Osteocyte (in vitro differentiated cells): ENCODE results near the gene FOXK1. TPM values are rescaled to one million over a fixed set of nuclear protein-coding genes. Genes with fewer than 3 reads are reported as not detected.
A peak's percentile ranks its signal among the peaks of the same experiment; 100 is the strongest.

Experiments
- DNase-seq: peaks from one replicate; pipeline ENCODE4 v3.0.0; 2021; ENCODE audit warnings: mixed read lengths; ENCODE audit not compliant: unreplicated experiment; ENCODE audit errors: extremely low spot score
- H3K27ac Mint-ChIP-seq: one replicate; pipeline ENCODE4 v1.8.0; 2021; ENCODE audit warnings: mild to moderate bottlenecking, mixed read lengths; ENCODE audit not compliant: unreplicated experiment
- H3K27me3 Mint-ChIP-seq: one replicate; pipeline ENCODE4 v1.8.0; 2021; ENCODE audit warnings: mixed read lengths; ENCODE audit not compliant: unreplicated experiment
- H3K36me3 Mint-ChIP-seq: one replicate; pipeline ENCODE4 v1.8.0; 2021; ENCODE audit warnings: mixed read lengths; ENCODE audit not compliant: unreplicated experiment
- H3K4me1 Mint-ChIP-seq: one replicate; pipeline ENCODE4 v1.8.0; 2021; ENCODE audit warnings: mixed read lengths; ENCODE audit not compliant: unreplicated experiment
- H3K4me3 Mint-ChIP-seq: one replicate; pipeline ENCODE4 v1.8.0; 2021; ENCODE audit warnings: mild to moderate bottlenecking, moderate library complexity, mixed read lengths; ENCODE audit not compliant: unreplicated experiment
- H3K9me3 Mint-ChIP-seq: one replicate; pipeline ENCODE4 v1.8.0; 2021; ENCODE audit warnings: mixed read lengths; ENCODE audit not compliant: unreplicated experiment
- total RNA-seq: library from RNA; stranded (reverse); gene quantifications from 2 replicates; pipeline ENCODE4 v1.2.1, GENCODE V29; 2021
- TF ChIP-seq, protein P1 (sequence below): fragments of 200-600 bp; sonication (generic); IDR thresholded peaks from 2 replicates; pipeline ENCODE4 v1.5.0; 2021; ENCODE audit warnings: antibody characterized with exemption, mild to moderate bottlenecking, moderate library complexity

The FOXK1 gene
- total RNA-seq, 1 donor from 2014 or later, result 56.2 TPM

DNA sequence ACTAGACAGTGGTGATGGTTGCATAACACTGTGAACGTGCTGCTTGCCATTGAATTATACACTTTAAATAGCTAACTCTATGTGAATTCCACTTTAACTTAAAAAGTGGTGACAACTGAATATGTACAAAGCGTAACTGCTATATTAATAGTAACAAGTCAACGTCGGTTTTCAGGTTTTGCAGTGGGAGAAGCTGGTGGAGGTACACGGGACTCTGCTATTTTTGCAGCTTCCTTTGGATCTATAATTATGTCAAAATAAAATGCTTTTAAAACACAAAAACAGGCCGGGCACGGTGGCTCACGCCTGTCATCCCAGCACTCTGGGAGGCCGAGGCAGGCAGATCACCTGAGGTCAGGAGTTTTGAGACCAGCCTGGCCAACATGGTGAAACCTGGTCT, 114.4 kb downstream of the FOXK1 start:
- H3K4me1 Mint-ChIP-seq, result peaks cover 2% of the 10 kb centered on the region
- no peak overlapping the region for H3K4me3 Mint-ChIP-seq
- H3K27me3 Mint-ChIP-seq, result no peaks in the 10 kb centered on the region
- H3K36me3 Mint-ChIP-seq, result peaks cover 8% of the 10 kb centered on the region
- no peak for DNase-seq
- H3K9me3 Mint-ChIP-seq, result no peaks in the 10 kb centered on the region
- TF ChIP-seq, protein P1, sequence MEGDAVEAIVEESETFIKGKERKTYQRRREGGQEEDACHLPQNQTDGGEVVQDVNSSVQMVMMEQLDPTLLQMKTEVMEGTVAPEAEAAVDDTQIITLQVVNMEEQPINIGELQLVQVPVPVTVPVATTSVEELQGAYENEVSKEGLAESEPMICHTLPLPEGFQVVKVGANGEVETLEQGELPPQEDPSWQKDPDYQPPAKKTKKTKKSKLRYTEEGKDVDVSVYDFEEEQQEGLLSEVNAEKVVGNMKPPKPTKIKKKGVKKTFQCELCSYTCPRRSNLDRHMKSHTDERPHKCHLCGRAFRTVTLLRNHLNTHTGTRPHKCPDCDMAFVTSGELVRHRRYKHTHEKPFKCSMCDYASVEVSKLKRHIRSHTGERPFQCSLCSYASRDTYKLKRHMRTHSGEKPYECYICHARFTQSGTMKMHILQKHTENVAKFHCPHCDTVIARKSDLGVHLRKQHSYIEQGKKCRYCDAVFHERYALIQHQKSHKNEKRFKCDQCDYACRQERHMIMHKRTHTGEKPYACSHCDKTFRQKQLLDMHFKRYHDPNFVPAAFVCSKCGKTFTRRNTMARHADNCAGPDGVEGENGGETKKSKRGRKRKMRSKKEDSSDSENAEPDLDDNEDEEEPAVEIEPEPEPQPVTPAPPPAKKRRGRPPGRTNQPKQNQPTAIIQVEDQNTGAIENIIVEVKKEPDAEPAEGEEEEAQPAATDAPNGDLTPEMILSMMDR, result no peak
- no peak overlapping the region for H3K27ac Mint-ChIP-seq

DNA sequence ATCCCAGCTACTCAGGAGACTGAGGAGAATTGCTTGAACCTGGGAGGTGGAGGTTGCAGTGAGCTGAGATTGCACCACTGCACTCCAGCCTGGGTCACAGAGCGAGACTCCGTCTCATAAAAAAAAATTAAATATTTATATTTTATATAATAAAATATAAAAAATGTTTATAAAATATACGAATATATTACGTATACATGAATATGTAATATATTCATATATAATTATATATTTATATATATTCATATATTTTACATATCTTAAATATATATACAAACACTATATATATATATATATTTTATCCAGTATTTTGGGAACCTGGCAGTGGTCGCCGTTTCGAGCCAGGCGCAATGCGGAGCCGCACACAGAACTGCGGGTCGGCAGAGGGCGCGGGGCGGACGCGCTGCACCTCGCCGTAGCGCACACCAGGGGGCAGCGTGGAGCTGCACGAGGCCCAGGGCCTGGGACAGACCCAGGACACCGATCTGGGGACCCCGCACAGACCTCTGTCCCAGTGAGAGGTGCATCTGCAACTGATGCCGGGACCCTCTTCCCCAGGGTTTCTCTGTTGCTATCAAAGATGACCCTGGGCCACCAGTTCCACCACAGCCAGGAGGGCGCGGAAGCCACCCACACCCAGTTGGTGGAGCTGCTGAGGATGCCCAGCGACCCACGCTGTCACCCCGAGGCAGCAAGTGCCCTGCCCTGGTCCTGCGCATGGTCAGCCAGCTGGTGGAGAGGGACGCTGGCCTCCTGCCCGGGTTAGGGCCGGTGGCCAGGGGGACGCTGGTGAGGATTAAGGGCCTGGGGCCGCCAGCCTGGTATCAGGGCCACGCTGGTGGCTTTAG, 116.0 kb downstream of the FOXK1 start:
- no peak for DNase-seq

DNA sequence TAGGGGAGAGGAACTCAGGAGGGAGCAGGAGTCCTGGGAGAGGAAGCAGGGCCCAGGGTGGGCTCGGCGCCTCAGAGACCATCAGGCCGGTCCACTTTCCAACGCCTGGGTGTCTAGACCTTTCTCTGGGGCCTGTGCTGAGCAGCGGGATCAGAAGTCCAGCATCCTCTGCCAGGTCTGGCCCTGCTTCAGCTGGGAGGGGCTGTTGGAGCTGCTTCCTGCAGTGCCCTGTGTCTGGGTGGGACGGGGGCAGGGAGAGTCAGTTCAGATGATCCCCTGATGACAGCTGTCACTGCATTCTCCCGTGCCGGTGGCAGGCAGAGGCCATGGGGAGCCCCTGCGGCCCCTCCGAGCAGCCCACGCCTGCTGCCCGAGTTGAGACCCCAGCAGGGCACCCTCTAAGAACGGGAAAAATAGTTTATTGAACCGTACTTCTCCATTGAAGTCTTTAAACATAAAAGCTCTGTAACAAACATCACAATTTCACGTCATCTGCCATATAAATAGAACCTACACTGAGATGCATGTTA, 116.7 kb downstream of the FOXK1 start:
- DNase-seq, result no peak

More for the DNA sequence above, 116.0 kb downstream of the FOXK1 start:
- Mint-ChIP-seq H3K36me3 (peaks cover 4% of the 10 kb centered on the region), H3K9me3 (no peaks in the 10 kb centered on the region), H3K27me3 (no peaks in the 10 kb centered on the region), H3K4me1 (no peaks in the 10 kb centered on the region), H3K4me3 (no peak overlapping the region), H3K27ac (no peak overlapping the region)
- TF ChIP-seq, protein P1, result peak; percentile 95

DNA sequence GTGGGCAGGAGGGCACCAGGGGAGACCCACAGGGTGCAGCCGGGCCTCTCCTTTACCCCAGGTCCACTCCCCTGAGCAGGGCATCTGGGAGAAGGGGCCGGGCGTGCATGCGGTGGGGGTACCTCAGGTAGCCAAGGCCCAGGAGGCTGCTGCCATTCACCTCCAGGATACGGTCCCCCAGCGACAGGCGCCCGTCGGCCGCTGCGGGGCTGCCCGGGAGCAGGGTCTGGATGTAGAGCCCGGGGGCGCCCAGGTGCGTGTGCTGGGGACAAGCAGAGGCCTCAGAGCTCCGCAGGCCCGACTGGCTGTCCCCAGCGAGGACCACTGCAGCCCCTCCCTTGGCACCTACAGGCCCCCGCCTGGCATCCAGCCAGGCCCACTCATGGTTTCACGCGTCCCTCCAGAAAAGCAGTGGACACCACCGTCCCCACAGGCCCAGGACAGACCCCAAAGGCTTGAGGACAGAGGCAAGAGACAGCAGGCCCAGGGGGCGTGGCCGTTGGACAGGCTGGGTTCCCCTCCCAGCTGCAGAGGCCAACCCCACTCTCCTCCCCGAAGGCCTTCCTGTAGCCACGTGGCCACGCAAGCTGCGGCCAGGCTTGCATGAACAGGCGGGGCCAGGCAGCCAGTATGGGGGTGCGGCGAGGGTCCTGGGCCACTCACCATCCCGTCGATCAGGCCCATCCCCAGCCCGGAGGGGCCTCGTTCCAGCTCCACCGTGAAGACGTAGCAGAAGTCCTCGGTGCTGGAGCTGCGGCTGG, 117.6 kb downstream of the FOXK1 start:
- Mint-ChIP-seq H3K36me3 (no peaks in the 10 kb centered on the region), H3K4me3 (no peak overlapping the region), H3K4me1 (no peaks in the 10 kb centered on the region), H3K9me3 (no peaks in the 10 kb centered on the region), H3K27ac (no peak overlapping the region), H3K27me3 (no peaks in the 10 kb centered on the region)
- no peak for DNase-seq
- TF ChIP-seq, protein P1, result no peak

More for the DNA sequence above, 116.7 kb downstream of the FOXK1 start:
- Mint-ChIP-seq H3K27me3 (no peaks in the 10 kb centered on the region), H3K9me3 (no peaks in the 10 kb centered on the region), H3K27ac (no peak overlapping the region), H3K4me3 (no peak overlapping the region), H3K36me3 (peaks cover 4% of the 10 kb centered on the region), H3K4me1 (no peaks in the 10 kb centered on the region)
- TF ChIP-seq, protein P1, result no peak

DNA sequence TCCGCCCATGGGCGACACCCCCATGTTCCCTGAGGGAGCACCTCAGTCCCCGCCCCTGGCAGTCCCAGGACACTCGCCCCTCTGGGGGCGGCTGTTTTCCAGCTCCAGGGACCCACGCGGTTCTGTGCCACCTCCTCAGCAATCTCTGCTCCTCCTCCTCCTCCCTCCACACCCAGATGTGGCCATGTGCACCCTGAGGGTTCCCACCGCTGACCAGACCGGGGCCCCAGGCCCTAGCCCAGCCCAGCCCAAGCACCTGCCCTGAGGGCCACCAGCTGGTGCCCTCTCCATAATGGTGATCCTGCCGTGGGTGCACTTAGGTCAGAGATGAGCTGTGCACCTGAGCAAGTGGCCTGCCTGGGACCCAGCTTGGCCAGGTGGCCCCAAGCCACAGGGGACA, 118.4 kb downstream of the FOXK1 start:
- no peak overlapping the region for H3K4me3 Mint-ChIP-seq
- no peaks in the 10 kb centered on the region for H3K9me3 Mint-ChIP-seq
- H3K27ac Mint-ChIP-seq, result no peak overlapping the region
- TF ChIP-seq, protein P1, result no peak
- H3K4me1 Mint-ChIP-seq, result no peaks in the 10 kb centered on the region
- no peak for DNase-seq
- no peaks in the 10 kb centered on the region for H3K36me3 Mint-ChIP-seq
- H3K27me3 Mint-ChIP-seq, result no peaks in the 10 kb centered on the region
